Left colon (tissue), 2 donors: ENCODE data around the gene MSL1. TPM values are rescaled to one million over a fixed set of nuclear protein-coding genes. Genes with fewer than 3 reads are reported as not detected.

Source experiments
- ATAC-seq: fragments of 200-7000 bp; cut with Tn5 transposase; one replicate; pipeline ENCODE4 v1.9.1; 2020; ENCODE audit warnings: mild to moderate bottlenecking, moderate library complexity
- DNase-seq, 2 donors: peaks; one replicate each; pipeline ENCODE4 v3.0.0-alpha.2; 2020
- intact Hi-C, 2 donors: fragments of 100-400 bp; cut with DNase I in 1 of 2; cut with micrococcal nuclease in 1 of 2; formaldehyde crosslinking; loops; one replicate each; pipeline versions ENCODE4 v1.11.2 to v1.14.0; 2022; cut with DNase I, micrococcal nuclease
- total RNA-seq, 2 donors: library from RNA; stranded (reverse); fragmentation: NEBNext Ultra II Directional; extraction: Animal tissue kit (Norgen Biotek cat#: 25700); gene quantifications; one replicate each; pipeline ENCODE4 v1.2.1, GENCODE V29; 2021
- donor health status: DM: no; HTN: no; CAD: no.
- donor health status: DM: yes; HTN: yes; CAD: no.

MSL1 gene
- total RNA-seq, 2 donors from 2014 or later, result 77.4 to 82.0 TPM

- DNase-seq, result peak; percentile 97 to 99
- peak; percentile 54 for ATAC-seq
- intact Hi-C loops, result no loop called here
Observed at GRCh38 chr17:40100669-40101366, 21.0 kb upstream of the MSL1 start.

DNA sequence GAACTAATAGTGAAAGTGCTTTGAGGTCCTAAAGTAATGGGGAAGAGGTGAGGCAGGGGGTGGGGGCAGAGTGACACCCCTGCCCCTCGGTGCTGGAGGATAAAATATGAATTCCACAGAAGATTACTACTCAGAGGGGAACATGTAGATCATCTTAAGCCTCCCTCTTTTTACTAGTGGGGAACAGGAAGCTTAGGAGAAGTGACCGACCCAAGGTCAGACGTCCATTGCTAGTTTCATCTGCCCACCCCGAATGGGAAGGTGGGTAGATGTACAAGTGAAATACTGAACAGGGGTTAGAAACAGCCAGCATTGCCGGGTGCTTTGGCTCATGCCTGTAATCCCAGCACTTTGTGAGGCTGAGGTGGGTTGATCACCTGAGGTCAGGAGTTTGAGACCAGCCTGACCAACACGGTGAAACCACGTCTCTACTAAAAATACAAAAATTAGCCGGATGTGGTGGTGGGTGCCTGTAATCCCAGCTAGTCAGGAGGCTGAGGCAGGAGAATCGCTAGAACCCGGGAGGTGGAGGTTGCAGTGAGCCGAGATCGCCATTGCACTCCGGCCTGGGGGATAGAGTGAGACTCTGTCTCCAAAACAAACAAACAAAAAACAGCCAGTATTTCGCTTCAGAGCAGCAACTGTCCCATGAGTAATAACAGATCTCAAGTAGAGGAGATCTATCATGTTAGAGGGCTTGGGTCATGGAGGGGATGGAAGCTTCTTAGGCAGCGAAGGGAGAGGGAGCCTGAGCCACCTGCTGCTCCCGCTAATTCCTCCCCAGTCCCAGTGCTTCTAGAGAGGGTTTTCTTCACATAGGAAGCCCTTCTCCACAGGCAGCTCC lies 20.2 kb upstream of the MSL1 start:
- ATAC-seq (no peak), DNase-seq (no peak)
- intact Hi-C loops, result no loop called here

- ATAC-seq (peak; percentile 1), DNase-seq (peak in 1 of 2 donors; percentile 50)
- intact Hi-C loops, result no loop called here
Observed at GRCh38 chr17:40103071-40103661, 18.6 kb upstream of the MSL1 start.

DNA sequence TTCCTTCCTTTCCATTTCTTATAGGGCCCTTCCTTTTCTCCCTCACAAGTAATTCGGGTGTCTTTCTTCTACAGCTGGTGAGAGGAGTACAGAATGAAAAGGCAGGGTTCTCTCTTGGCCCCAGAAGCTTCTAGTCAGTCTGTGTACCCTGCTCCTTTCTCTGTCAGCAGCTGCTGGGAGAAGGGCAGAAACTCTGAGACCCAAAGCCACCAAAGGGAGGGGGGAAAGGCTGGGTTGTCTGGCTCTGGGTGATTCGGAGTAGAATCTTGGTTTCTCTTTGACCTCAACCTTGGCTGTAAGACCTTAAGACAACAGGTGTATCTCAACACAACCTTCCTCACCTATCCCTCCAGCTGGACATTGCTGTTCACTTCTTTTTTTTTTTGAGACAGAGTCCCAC lies 18.1 kb upstream of the MSL1 start:
- ATAC-seq (no peak), DNase-seq (no peak)
- intact Hi-C loops, result no loop called here

DNA sequence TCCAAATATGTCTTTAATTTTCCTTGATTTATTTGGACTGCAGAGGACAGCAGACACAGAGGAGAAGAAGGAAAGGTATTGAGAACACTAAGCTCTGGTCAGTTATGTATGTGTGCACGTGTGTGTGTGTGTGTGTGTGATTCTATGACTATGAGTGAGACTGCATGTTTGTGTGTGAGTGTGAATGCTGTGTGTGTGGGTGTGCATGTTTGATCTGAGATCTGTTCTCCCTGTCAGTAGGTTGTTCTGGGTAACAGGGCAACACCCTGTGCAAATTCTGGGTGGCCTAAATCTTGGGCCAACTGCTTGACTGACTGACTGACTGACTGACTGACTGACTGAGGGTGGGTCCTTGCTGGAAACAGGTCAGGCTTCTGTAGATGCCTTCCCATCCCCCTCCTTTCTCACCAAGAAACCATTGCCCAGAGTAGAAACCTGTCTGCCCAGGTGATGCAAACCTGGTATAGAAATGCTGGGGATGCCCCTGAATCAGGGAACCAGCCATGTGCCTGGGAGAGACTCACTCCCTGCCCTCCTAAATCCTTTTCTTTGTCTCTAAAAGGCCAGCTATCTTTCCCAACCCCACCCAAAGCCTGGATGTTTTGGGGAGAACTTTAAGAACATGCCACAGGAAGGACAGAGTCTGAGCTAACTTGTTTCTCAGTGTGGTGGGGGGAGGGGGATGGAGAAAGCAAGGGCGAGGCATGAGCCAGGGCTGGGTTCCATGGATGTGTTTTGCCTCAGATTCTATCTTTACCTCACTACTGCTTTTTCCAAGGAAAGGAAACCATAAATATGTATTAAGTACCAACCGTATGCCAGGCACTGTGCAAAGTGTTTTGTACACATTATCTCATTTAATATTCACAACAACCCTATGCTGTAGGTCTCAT lies 16.9 kb upstream of the MSL1 start:
- intact Hi-C loops, result loop anchor here in 1 of 2 donors (5.0 kb wide), 1 partner anchor 38 kb away; no protein-coding TSS in a partner anchor

GRCh38 chr17:40105861-40106759 lies 15.7 kb upstream of the MSL1 start:
- intact Hi-C loops, result loop anchor here in 1 of 2 donors (5.0 kb wide), 1 partner anchor 39 kb away; no protein-coding TSS in a partner anchor
- ATAC-seq, result no peak

More for the DNA sequence above, 16.9 kb upstream of the MSL1 start:
- ATAC-seq, result no peak
- peak in 1 of 2 donors; percentile 28 for DNase-seq

GRCh38 chr17:40106760-40107521 lies 14.8 kb upstream of the MSL1 start:
- DNase-seq (peak in 1 of 2 donors; percentile 33), ATAC-seq (no peak)
- intact Hi-C loops, result loop anchor here in 1 of 2 donors (5.0 kb wide), 1 partner anchor 40 kb away; no protein-coding TSS in a partner anchor

More at GRCh38 chr17:40105861-40106759, 15.7 kb upstream of the MSL1 start:
- no peak for DNase-seq

GRCh38 chr17:40107522-40108174 lies 14.1 kb upstream of the MSL1 start:
- intact Hi-C loops, result loop anchor here in 1 of 2 donors (5.0 kb wide), 1 partner anchor 40 kb away; no protein-coding TSS in a partner anchor
- peak; percentile 22 to 45 for DNase-seq

GRCh38 chr17:40108970-40109824 lies 12.6 kb upstream of the MSL1 start:
- ATAC-seq (no peak), DNase-seq (peak; percentile 36 to 41)
- intact Hi-C loops, result loop anchor here in 1 of 2 donors (5.0 kb wide), 1 partner anchor 42 kb away; no protein-coding TSS in a partner anchor

More at GRCh38 chr17:40107522-40108174, 14.1 kb upstream of the MSL1 start:
- ATAC-seq, result no peak

GRCh38 chr17:40110026-40110845 lies 11.5 kb upstream of the MSL1 start:
- peak; percentile 23 to 33 for DNase-seq
- no peak for ATAC-seq
- intact Hi-C loops, result no loop called here

DNA sequence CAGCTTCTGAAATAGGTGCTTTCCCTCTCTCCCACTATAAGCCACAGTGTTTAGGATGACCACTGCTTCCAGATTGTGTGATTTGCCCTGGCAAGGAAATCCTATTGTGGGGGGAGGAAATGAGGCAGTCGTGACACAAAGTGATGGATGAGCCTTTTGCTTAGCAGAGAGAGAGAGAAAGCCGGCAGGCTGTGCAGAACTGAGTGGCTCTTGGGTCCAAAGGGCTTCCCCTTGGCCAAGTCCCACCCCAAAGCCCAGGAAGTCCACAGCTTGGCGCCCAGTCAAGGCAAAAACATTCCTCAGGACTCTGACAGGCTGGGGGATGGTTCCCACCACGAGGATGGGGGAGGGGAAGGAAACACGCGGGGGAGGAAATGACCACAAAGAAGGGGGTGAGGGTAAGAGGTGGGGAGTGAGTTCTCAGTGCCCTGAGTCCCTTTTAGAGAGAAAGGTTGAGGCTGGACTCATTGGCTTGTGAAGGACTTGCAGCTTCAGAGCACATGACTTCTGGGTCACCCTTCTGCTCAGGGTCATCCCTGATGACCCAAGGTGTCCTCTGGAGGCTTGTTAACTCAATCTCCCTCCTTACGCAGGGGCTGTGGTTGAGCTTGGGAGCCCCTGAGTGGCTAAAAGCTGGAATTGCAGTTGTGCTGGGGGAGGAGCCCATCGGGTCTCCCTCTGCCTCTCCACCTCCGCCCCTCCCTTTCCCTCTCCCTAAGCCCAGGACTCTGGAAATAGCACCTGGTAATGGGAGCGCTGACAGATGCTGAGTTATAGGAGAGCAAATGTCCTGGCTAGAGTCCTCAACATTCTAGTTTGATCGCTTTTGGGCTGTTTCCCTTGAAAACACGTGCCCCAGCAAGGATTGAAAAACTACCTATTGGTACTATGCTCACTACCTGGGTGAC lies 10.3 kb upstream of the MSL1 start:
- ATAC-seq (peak; percentile 65), DNase-seq (peak; percentile 88 to 95)
- intact Hi-C loops, result loop anchor here in 1 of 2 donors (2.0 kb wide), 1 partner anchor 57 kb away; no protein-coding TSS in a partner anchor

- ATAC-seq (no peak), DNase-seq (no peak)
- intact Hi-C loops, result loop anchor here in 1 of 2 donors (2.0 kb wide), 1 partner anchor 57 kb away; no protein-coding TSS in a partner anchor
Observed at GRCh38 chr17:40112191-40112711, 9.5 kb upstream of the MSL1 start.

DNA sequence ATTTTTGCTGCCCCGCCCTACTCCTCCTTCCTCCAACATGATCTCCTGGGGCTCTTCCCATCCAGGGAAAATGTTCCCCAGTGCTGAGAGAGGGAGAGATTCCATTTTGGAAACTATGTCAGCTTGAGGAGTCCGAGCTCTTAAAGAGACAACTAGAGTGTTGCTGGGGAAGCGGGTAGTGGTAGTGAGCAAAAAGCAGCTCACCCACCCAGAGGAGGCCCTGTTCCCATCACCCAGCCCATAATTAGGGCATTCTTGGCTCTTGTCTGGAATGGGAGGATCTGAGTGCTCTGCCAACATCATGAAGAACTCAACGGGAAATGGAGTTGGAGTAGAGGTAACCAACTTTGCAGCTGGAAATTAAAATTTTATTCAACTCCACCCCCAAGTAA lies 9.1 kb upstream of the MSL1 start:
- intact Hi-C loops, result loop anchor here in 1 of 2 donors (2.0 kb wide), 1 partner anchor 56 kb away; no protein-coding TSS in a partner anchor
- peak; percentile 20 to 26 for DNase-seq
- no peak for ATAC-seq
